GF-D8 (cell line): ENCODE results near the gene RORC.
"Not testable (repeated sequence)": the region's sequence is repeated elsewhere in the genome, so short reads cannot be mapped to it uniquely, and the experiment has no call there.

ENCODE experiments used
- DNase-seq: peaks from one replicate; lab custom pipeline; 2025; lab: John Stamatoyannopoulos, UW

The RORC gene

DNA sequence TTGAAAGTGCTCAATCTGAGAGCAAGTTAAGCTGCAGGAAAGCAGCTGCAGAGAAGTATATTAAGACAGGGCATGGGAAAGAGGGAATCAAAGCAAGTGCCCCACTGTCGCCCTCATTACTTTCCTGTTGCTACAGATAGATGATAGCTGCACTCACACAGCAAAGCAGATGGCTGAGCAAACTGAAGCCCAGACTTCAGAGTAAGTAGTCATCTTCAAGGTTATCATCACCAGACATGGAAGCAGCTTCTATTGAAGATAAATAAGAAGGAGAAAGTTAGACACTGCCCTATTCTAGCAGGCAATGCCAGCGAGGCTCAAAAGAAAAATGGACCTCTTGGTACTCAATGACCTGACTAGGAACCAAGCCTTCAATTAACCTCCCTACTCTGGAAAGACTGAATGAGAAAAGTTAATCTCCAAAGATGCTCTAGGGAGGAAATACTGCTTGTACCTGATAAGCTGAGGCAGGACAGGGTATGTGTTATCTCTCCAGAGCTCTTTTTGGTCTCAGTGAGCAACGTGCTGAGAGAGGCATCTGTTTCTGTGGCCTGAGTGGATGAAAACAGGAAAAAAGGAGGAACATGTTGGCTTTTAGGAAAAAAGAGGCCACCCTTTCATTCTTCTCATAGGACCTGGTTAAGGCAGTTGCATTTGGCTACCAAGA is 57.2 kb downstream of the RORC start:
- no peak for DNase-seq

DNA sequence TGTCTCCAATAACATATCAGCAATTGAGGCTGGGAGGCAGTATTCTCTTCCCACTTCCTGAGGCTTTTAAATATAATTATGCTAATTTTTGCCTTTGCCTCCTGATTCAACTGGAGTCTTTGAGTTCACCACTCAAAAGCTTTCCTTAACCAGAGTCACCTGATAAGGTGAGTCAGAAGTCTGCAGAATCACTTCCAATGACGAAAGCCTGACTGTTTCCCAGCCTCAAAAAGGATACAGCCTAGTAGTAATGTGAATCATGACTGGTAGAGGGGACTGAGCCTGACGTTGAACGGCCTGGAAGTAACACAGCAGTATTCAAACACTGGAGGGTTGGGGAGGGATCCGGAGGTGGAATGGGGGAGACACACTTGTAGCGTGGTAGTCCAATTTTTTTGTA is 57.9 kb downstream of the RORC start:
- no peak for DNase-seq

DNA sequence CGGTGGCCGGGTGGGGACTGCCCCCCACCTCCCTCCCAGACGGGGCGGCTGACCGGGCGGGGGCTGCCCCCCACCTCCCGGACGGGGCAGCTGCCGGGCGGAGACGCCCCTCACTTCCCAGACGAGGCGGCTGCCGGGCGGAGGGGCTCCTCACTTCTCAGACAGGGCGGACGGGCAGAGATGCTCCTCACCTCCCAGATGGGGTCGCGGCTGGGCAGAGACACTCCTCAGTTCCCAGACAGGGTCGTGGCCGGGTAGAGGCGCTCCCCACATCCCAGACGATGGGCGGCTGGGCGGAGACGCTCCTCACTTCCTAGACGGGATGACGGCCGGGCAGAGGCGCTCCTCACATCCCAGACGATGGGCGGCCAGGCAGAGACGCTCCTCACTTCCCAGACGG is 62.3 kb downstream of the RORC start:
- DNase-seq = not testable (repeated sequence)

DNA sequence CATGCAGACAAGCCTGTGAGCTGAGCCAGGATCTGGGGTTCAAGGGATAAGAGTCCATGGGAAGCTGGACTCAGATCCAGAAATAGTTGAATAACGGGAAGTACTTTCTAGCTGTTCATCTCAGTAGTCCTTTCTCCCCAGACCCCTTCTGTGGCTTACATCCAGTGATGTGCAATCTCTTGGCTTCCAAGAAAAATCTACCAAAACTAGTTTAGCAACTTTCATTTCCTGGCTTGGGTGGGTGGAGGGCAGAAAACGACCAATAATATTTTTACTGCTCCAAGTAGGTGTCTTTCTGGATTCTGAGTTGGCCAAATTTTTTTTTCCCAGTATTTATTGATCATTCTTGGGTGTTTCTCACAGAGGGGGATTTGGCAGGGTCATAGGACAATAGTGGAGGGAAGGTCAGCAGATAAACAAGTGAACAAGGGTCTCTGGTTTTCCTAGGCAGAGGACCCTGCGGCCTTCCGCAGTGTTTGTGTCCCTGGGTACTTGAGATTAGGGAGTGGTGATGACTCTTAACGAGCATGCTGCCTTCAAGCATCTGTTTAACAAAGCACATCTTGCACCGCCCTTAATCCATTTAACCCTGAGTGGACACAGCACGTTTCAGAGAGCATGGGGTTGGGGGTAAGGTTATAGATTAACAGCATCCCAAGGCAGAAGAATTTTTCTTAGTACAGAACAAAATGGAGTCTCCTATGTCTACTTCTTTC is 63.1 kb downstream of the RORC start:
- peak; percentile 71 for DNase-seq

DNA sequence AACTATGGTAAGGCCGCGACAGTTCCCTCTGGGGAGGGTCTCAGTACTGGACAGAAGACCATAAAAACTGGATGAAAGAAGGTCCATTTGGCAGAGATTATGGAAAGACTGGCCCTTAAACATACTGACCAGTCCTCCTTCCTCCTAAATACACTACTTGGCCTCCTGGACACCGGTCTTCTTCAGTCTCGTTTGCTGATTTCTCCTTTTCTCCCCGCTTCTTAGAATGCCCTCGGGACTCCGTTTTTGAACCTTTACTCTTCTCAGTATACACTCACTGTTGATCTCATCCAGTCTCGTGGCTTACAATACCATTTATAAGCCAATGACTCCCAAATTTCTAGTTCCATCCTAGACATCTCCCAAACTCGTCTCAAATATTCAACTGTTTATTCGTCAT is 67.6 kb downstream of the RORC start:
- no peak for DNase-seq

DNA sequence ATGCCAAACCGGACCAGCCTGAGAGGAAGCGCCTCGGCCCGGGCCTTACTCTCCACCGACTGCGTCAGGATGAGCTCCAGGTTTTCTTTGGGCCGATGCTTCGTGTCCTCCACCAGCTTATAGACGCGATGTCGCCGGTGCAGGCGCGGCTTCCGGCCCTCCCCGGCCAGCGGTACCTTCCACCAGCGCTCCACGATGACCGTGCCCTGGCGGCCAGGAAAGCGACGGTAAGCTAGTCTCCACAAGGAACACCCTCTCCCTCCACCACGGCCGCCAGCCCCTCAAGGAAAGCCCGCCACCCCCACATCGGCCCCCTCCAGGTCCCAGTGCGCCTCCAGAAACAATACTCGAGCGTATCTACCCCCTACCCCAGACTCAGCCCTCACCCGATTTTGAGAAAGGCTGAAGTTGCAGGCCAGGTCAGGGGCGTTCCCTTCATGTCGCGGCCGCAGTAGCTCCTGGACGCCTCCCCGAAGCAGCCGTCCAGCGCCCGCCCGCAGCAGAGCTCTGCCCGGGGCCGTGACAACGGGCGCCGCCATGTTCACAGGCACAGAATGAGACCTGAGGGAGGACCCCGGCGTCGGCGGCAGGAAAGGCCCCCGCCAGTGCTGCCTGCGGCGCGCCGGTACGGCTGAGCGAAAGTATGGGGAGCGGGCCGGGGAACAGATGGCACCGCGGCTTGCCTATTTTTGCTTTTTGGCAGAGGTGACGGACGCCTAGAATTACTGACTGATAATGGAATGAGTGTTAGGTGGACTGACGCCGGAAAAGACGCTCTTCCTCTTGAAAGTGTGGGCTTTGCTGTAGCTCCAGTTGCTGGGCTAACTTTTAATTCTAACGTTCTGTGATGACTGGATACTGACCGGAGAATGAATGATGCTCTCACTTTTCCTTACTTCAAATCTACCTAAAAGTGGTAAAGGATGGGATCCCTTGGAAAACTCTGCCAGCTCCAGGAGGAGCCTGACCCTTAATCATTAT is 68.4 kb downstream of the RORC start, which contains the start of gene MRPL9:
Gene MRPL9, minus strand, starts transcription at position 556 of the 981 bp plus-strand sequence. Its CDS starts 17 bp downstream, at position 539.
- peak; percentile 48 for DNase-seq

DNA sequence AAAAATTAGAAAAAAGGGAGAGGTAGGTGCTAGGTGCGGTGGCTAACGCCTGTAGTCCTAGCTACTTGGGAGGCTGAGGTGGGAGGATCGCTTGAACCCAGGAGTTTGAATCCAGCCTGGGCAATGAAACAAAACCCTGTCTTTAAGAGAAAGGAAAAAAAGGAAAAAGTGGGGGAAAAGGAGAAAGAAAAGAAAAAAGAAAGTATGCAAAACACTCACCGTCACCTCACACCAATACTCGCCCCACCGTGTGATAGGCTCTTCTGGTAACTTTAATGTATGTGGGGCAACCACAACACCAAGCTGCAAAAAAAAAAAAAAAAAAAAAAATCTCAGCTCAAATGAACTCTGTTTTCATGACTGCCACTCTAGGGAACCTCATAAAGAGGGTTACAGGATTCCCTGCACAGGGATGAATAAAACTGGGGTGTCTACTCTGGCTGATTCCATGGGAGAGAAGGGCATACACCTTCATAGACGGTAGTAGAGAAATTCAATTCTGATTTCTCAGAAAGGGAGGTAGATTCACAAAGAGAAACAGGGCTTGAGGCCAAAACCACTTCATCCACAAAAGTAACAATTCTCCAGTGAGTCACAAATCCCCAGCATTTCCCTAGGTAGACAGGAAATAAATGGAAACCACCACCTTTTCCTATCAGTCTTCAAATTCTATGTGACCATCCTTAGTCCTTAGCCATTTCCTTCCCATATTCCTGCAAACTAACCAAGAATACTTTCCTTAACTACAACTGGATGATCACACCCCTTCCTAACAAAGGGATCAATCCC is 70.8 kb downstream of the RORC start:
- no peak for DNase-seq

DNA sequence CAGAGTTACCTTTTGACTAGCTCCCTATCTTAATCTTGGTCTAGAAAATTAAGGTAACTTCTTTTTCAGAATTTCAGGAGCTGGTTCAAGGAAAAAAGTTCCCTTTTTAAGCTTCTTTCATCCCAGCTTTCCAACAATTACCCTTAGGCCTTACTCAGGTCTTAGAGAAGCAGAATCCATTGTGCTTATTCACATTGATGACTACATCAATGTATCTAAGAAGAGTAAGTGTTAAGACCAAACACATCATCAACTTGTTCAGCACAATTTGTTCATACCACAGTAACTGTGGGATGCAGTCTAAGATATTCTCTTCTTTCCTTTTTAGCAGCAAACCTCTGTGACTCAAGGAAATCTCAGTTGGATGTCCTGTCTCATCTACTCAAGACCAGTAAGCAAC is 72.4 kb downstream of the RORC start:
- no peak for DNase-seq

DNA sequence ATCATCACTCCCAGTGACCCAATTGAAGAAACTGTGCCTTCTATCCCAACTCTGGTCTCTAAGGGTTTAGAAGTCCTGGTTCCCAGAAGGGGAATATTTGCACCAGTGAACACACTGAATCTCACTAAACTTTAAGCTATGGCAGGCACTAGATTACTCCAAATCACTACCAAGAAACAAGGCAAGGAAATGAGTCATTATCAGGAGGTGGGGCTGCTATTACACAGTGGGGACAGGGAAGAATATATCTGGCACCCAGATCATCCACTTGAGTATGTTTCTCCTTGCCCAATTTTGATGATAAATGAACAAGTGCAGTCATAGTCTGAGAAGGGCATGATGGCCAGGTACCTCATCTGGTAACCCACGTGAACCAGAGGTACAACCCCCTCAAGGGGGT is 75.3 kb downstream of the RORC start:
- no peak for DNase-seq
